HG03175 (cell line): ENCODE data around the gene BCAP31.
"Not testable (repeated sequence)": the region's sequence is repeated elsewhere in the genome, so short reads cannot be mapped to it uniquely, and the experiment has no call there.

Experiments
- ATAC-seq: cut with Tn5 transposase; IDR thresholded peaks from one replicate; pipeline ENCODE4 v1.9.1; 2021; ENCODE audit warnings: mild to moderate bottlenecking, moderate library complexity; ENCODE audit not compliant: unreplicated experiment

BCAP31 gene

DNA sequence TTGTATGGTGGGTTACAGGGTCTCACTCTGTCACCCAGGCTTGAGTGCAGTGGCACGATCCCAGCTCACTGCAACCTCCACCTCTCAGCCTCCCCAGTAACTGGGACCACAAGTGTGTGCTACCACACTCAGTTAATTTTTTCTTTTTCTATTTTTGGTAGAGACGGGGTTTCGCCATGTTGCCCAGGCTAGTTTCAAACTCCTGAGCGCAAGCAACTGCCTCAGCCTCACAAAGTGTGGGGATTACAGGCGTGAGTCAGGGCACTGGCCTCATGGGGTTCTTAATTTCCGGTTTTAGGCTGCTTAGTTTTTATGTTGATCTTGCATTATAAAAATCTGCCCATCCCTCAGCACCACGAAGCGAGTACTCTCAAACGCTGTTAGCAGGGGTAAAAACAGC, 6.7 kb downstream of the BCAP31 start:
- ATAC-seq, result no peak

DNA sequence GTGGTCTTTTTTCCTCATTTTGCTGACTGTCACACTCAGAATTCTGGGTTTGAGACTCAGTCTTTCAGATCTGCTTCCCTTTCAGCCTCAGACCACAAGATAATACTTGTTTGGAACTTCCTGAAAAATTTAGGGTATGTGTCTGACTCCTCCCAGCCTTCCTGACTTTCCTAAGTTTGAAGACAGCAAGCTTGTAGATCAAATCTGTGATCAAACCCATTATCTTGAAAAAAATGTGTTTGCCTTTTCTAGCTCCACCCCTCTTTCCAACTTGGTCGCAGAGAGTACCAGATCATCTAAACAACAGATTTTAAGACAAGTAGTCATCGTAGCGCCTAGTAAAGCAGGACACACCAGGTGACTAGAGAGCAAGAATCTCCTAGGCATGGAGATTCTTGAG, 9.9 kb downstream of the BCAP31 start:
- ATAC-seq, result no peak

DNA sequence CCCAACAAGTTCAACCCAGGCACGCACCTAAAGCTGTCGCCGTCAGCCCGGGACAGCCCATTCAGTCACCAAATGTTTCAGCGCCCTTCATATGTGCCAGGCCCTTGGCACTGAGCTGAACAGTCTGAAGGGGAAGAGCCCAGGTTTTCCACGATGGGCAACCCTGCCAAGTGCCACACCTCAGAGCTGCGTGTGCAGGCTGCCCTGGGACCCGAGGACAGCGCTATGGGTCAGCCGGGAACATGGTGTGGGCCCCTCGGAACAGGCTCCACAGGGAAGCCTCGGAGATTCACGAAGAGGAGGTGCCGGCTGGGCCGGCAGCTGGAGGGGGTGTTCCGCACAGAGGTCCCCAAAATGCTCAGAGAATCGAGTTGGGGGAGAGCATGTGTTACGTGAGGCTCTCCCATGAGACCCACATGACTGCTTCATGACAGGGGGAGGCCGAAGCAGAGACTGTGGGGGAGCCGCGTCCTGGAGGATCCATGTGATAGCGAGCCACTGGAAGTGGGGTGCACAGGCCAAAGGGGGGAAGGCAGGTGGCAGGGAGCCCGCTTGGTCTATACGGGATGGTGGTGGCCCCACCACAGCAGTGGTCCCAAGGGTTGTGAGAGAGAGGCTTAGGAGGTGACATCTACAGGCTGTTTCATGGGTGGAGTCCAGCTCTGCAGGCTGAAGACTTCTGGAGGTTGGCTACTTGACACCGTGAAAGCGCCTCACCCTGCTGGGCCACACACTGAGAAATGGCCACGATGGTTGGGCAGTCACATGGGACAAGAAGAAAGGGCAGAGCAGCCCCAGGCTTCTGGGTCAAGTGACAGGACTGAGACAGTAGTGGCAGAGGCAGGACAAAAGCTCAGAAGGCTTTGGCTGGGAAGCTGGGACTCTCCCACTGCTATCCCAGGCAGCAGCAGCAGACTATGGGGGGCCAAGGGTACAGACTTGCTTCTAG, 14.2 kb downstream of the BCAP31 start:
- ATAC-seq, result no peak

DNA sequence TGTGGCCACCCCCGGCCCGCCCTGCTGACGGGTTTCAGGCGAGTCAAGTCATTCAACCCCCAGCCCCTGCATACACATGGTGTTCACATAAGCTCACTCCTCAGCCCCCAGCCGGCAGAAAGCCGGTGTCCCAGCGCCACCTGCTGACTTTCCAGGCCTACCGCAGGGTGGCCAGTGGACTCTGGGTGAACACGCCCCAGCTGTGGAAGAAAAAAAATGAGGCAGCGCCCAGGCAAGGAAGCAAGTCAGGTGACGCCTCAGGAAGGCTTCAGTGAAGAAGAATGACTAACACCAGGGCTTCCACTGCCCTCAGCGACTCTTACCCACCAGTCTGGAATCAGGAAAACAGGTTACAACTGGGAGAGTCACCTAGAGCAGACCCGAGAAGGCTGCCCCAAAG, 15.8 kb downstream of the BCAP31 start:
- ATAC-seq, result no peak

DNA sequence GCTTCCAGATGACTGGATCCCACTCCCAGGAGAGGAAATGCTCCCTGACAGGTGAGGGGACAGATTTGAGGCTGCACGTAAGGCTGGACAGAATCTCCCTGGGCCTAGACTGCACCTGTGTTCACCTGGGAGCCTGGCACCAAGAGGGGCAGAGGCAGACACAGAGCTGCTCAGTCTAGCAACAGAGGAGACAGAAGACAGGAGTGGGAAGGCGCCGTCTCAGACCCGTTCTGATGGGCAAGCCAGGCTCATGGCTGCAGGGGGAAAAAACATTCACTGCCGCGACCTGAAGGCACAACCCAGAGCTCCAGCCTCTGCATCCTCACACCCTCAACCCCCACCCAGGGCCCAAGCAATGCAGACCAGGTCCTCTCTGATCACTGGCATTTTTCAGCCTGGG, 16.8 kb downstream of the BCAP31 start:
- ATAC-seq, result no peak

DNA sequence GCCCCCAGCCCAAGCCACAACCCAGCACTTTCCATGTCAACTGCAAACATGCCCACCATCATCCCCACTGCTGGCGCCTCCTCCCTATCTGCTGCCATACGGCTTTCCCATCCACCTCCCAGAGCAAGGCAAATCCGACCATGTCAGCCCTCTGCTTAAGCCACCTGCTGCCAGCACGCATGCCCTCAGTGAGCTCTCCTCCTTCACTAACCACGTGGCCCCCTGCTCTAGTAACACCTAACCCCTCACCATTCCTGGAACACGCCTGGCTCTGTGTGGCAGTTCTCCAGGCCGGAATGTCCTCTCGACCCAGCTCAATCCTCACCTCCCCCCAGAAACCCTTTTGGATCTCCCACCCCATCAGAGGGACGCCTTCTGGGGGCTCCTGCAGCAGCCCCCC, 17.4 kb downstream of the BCAP31 start:
- ATAC-seq, result no peak

DNA sequence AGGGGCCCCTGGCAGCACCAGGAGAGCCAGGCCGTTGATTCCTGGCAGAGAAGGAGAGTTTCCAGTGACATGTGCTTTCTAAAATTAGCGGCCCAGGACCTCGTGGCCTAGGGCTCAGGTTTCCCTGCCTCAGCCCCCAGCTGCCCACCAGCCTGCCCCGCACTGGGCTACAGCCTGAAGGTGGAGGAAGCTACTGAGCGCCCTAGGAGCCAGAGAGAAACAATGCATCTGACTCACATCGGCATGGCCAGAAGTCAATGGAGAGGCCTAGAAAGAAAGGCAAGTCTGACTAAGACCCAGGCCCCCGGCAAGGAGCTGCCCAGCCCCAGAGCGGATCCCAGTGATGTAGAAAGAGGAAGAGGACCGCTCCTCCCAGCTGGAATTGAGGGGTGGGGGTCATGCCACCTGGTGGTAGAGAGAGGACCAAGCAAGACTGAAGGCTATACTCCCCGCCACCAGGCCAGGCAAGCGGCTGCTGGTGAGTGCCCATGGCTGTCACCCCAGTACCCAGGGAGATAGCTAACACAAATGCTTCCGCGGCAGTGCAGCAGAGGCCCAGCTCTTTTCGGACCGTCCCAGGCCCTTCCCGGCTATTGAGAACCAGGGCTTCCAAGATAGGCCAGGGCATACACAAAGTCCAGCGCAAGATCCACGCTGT, 18.7 kb downstream of the BCAP31 start:
- not testable (repeated sequence) for ATAC-seq

DNA sequence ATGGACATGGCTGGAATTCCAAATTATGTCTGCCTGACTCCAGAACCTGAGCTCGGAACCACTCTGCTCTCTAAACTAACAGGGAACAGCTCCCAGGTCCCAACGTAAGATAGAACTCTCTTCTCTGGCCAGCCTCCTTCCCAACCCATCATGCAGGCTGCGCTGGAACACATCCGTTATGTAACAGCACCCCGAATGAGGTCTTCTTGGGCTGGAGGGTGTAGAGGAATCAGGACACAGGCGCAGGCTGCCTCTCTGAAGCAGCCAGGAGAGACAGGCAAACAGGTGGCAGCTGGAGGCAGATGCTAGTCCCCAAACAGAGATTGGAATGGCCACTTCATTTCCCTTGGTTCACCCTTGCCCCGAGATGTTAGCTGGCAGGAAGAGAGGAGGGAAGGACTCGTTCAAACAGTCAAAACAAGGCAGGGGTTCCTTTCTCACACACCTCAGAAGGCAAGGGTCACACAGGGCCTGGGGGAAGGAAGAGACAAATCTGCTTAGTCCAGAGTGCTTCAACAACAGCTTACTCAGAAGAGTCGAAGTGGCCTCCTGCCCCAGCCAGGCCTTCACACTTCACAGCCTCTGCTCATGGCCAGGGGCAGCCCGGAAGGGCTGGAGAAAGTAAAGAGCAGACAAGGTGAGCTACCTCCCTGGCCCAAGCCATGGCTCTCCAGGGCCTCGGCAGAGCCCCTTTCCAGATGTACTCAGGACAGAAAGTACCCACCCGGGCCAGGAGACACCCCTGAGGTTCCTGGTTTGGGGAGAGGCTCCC, 19.4 kb downstream of the BCAP31 start:
- not testable (repeated sequence) for ATAC-seq

DNA sequence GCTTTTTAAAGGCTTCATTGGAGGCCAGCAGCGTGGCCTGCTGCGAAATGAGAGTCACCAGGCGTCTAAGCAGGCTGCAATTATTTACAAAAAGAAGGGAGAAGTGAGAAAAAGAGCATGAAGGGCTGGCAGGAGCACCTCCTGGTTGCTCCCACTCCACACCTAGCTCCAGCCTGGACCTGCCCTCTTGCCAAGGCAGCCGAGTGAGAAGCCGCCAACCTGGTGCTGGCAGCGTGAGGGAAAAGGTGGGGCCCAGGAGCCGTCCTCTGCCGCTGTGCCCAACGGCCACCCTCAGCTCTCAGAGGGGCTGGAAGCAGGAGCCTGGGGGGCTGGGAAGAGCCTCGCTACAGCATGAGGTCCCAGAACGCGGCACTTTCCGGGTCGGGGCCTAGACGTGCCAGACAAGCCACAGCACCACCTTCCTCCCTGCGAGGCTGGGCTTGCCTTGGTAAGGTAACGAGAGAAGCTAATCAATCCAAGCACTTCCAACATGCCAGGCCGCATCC, 20.1 kb downstream of the BCAP31 start:
- ATAC-seq, result no peak

DNA sequence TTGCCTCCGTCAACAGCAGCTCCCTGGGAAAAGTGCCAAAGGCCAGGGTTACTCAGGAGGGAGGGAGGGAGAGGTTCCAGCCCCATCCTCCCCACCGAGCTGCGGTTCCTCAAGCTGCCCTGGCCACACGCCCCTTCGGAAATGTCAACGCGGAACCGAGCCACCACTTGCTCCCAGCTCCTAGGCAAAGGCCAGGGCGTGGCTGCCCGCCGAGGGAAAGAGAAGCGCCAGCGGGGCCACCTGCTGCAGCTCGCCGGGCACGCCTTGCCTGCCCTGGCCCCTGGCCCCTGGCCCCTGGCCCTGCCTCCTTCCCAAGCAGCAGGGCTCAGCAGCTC, 21.2 kb downstream of the BCAP31 start:
- no peak for ATAC-seq

DNA sequence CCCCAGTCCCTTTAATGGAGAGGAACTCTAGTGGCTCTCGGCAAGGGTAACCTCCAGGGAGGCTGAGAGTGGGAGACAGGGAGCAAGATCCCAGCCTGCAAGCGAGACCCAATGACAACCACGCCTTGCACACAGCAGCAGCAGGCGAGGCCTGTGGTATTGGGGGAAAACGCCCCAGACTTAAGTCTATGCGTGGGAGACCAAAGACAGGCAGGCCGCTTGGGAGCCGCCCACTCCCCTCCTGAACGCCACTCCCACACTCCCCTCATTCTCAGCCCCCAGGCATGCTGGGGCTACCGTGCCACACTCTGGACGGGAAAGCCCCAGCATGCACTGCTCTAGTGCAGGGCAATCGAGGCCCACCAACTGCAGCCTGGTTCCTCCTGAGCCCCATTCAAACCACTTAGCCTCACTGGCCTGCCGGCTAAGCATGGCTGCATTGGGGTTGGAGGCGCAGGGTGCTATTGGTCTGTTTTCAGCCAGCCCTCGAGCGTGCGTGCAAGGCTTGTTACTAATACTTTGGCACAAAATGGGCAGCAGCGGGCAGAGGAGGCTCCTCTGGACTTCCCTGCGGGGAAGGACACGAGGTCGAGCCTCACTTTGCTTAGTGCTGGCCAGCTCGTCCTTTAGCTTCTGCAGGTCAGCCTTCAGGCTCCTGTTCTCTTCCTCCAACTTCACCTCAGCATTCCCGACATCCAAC, 21.7 kb downstream of the BCAP31 start:
- no peak for ATAC-seq

DNA sequence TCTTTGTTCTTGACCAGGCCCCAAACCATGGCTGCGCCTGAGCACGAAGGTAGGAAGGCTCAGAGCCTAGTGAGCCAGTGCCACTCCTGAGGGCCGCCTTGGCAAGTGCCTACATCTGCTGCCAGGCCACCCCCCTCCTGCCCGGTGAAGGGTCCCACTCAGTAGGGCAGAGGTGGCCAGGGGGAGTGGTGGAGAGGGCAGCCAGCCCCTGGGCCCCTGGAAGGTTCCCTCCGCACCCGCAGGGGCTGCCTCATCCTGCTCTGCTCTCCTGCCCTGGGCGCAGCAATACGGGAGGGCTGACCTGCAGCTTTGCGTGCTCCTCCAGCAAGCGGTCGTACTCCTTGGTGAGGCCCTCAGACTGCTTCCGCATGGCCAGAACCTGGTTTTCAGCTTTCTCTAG, 22.5 kb downstream of the BCAP31 start:
- ATAC-seq, result no peak

DNA sequence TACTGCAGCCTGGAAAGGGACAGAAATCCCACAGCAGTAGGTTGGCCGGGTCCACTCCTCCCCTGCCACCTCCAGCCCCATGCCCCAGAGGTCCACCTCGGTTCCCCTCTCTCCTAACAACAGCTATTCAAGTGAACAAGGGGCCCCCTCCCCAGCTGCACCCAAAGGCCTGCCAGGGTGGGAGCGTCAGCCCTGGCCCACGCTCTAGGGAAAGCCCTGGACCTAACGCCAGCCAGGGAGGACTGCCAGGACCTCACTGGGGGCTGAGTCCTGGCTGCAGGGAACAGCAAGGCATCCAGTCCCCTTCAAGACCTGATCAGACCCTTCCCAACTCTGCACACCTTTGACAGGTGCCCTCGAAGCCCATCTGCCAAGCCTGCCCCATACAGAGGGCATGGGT, 23.2 kb downstream of the BCAP31 start:
- ATAC-seq, result no peak

DNA sequence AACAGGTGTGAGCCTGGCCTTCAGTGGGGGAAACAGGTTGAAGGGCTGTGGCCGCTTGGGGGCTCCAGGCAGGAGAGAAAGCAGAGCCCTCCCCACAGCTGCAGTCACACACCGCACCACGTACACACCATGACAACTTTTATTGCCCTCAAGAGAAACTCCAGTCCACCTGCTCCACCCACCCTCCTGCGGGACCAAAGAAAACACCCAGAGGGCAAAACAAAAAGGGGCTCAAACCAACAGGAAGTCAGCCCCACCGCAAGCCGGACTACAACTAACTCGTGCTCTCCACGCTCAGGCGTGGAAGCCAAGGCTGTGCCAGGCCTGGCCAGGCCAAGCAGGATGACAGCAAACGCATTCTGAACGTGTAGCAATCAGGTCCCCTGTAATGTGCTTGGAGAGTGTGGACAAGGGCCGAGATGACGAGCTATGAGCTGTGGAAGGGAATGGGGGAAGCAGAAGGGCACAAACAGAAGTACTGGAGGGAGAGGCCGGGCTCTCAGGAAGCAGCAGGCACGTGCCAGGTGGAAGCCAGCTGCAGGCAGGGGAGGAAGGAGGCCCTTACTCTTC, 23.7 kb downstream of the BCAP31 start:
- ATAC-seq, result no peak

DNA sequence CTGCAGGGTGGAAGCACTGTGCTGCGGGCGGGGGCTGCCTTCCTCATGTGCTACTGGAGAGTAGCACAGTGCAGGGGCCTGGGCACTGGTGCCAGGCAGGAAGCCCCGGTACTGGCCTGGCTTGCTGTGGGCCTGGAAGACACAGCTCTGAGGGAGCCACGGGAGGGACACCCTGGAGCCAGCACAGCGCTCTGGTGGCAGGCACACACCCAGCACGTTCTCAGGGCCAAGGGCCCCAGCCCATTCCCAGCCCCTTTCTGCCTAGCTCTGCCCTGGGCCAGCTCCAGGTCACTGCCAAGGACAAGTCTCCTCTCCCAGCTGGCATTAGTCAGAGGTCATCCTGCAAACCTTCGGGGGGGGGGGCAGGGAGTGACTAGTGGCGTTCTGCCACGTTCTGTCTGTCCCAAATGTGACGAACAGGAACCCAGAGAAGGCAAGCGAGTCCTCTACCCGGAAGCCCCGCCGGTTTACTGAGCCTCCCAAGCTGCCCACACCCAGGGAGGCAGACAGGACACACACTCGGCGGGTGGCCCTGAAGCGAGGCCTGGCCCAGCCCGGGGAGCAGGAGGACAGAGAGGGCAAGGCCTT, 24.3 kb downstream of the BCAP31 start:
- not testable (repeated sequence) for ATAC-seq

DNA sequence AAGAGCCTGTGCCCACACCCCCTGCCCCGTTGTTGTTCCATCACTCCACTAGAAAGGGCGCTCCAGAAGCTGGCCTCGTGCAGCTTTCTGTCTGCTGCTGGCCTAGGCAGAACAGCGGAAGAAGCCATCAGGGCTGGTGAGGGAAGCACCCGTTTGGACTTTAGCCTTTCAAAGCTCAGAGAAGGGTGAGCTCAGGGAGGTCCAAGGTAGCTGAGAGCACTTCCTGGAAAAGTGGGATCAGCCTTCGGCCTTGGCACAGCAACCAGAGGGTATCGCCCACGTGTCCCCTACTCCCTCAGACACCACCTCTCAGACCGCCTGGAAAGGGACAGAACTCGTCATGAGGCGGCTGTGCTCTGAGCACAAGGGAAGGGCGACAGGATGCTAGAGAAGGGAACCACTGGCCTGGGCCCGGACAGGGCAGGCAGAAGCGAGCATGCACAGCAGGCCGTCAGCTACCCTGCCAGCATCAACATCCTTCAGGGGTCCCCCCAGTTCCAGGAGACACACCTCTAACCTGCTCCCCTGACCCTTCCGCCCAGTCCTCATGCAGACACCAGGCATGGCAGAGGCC, 24.9 kb downstream of the BCAP31 start:
- not testable (repeated sequence) for ATAC-seq

DNA sequence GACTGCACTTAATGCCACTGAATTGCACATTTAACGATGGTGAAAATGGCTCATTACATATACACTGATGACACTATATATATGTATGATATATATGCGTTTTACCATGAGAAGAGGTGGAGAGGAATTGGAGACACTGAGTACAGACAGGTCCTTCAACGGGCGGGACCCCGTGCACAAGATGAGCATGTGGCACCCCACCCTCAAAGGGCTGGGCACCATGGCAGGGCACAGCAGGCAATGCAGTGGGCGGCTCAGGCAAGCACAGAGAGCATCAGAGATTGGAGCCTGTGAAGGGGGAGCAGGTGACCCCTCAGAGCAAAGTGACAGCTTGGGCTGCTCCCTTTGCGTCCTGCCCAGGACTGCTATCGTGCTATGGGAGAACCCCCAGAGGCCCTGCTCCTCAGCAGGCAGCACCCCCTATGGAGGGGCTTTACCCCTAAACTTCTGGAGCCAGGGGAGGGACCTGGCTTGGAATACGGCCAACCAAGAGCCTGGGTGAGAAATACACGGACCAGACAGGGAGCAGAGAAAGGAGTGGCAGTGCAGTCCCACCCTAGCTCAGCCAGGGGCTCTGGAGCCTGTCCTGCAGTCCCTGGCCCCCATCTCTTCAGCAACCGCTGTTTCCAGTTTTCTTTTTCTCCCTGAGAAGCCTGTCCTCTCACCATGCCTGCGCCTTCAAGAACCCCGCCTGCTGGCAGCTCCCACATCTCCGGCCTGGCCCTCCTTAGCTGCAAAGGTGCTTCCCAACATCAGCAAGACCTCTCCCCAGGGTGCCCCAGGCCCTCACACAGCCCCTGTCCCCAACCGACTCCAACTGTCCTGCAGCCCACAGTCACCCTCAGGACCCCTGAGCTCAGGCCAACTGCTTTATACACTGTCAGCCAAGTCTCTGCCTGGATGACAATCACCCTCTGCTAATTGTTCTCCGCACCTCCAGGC, 26.0 kb downstream of the BCAP31 start:
- no peak for ATAC-seq

DNA sequence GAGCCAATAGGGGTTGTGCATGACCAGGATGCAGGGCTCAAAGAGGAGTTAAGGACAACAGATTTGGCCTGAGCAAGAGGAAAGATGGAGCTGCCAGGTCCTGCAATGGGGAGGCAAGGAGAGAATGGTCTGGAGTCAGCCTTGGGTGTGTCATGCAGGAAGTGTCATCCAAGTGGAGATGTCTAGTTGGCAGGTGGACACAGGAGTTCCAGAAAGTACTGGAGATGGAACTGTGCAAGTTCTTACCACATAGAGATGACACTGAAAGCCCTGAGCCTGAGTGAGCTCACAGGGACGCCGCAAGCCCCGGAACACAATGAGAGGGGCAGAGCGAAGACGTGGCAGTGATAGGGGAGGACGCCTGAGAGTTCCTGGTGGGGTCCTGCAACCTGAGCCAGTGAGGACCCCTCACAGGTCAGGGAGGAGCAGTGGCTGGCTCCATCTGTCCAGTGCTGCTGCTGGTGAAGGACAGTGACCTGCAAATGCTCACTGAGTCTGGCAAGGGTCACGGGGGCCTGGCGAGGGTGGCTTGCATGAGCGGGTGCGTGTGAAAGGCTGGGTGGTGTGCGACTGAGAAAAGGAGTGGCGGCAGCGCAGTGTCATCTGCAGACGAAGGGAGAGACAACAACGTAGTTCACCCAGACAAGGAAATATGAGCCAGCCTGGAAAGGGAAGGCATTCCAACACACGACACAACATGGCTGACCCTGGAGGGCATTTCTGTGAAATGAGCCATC, 27.0 kb downstream of the BCAP31 start:
- ATAC-seq, result not testable (repeated sequence)
